ENCODE results near the gene MACROD2.

The MACROD2 gene

GRCh38 chr20:16100767-16101166 lies 2105.5 kb downstream of the MACROD2 start:
- in situ Hi-C loops (cut with HindIII; ENCODE audit: low pct_unique_long_range_greater_than_20kb, low sequenced_read_pairs), result no loop called here
- no peak for TF ChIP-seq JUND (IDR thresholded peaks at IDR 0.05; ENCODE audit: low read depth)
- DNase-seq (ENCODE audit: low read depth in 1 of 2, low spot score in 1 of 2), result no peak

All from T47D (cell line).